Measurements from ENCODE around the gene XRCC4. TPM values are rescaled to one million over a fixed set of nuclear protein-coding genes. Genes with fewer than 3 reads are reported as not detected.

The XRCC4 gene
- total RNA-seq, 4 donors from 2014 or later = 1.8 to 3.5 (median 2.6) TPM

- no peaks in the 10 kb centered on the region for H3K36me3 ChIP-seq
- ATAC-seq (no peak), DNase-seq (no peak)
- H3K9me3 ChIP-seq = no peaks in the 10 kb centered on the region
- no peak overlapping the region for H3K4me3 ChIP-seq
- intact Hi-C loops (cut with DNase I; ENCODE audit: low total_unique reads) = no loop called here
- H3K27me3 ChIP-seq = no peaks in the 10 kb centered on the region
- no peak overlapping the region for H3K27ac ChIP-seq
- in situ Hi-C loops (cut with MboI; ENCODE audit: low sequenced_read_pairs in 4 of 4) = no loop called here
- no peak for TF ChIP-seq POLR2A (IDR thresholded peaks at IDR 0.05)
- no peak for TF ChIP-seq CTCF (IDR thresholded peaks at IDR 0.05 in 4 of 5, conservative IDR thresholded peaks at IDR 0.05 in 1 of 5)
- peaks cover 0 to 8% of the 10 kb centered on the region in 2 donors for H3K4me1 ChIP-seq
These were observed 25.1 kb downstream of the XRCC4 start for GRCh38 chr5:83102364-83102980.

- TF ChIP-seq CTCF (IDR thresholded peaks at IDR 0.05 in 4 of 5, conservative IDR thresholded peaks at IDR 0.05 in 1 of 5) (no peak), POLR2A (IDR thresholded peaks at IDR 0.05) (no peak)
- H3K36me3 ChIP-seq = no peaks in the 10 kb centered on the region
- H3K9me3 ChIP-seq = no peaks in the 10 kb centered on the region
- intact Hi-C loops (cut with DNase I; ENCODE audit: low total_unique reads) = no loop called here
- in situ Hi-C loops (cut with MboI; ENCODE audit: low sequenced_read_pairs in 4 of 4) = no loop called here
- no peak overlapping the region for H3K27ac ChIP-seq
- ATAC-seq = no peak
- H3K4me3 ChIP-seq = no peak overlapping the region
- DNase-seq = no peak
- no peaks in the 10 kb centered on the region for H3K27me3 ChIP-seq
- no peaks in the 10 kb centered on the region for H3K4me1 ChIP-seq
These were observed 26.7 kb downstream of the XRCC4 start for GRCh38 chr5:83104021-83104420.

- H3K27ac ChIP-seq = no peak overlapping the region
- intact Hi-C loops (cut with DNase I; ENCODE audit: low total_unique reads) = no loop called here
These were observed 30.5 kb downstream of the XRCC4 start for GRCh38 chr5:83107692-83108420.

GRCh38 chr5:83109380-83109779 is 32.0 kb downstream of the XRCC4 start:
- in situ Hi-C loops (cut with MboI; ENCODE audit: low sequenced_read_pairs in 4 of 4) = no loop called here
- DNase-seq = no peak
- Histone ChIP-seq H3K27me3 (no peaks in the 10 kb centered on the region), H3K4me3 (no peak overlapping the region), H3K9me3 (no peaks in the 10 kb centered on the region), H3K36me3 (no peaks in the 10 kb centered on the region), H3K4me1 (no peaks in the 10 kb centered on the region), H3K27ac (no peak overlapping the region)
- ATAC-seq = no peak
- intact Hi-C loops (cut with DNase I; ENCODE audit: low total_unique reads) = no loop called here
- TF ChIP-seq CTCF (IDR thresholded peaks at IDR 0.05 in 4 of 5, conservative IDR thresholded peaks at IDR 0.05 in 1 of 5) = no peak
- TF ChIP-seq POLR2A (IDR thresholded peaks at IDR 0.05) = no peak

More at GRCh38 chr5:83107692-83108420, 30.5 kb downstream of the XRCC4 start:
- ATAC-seq = no peak
- DNase-seq = no peak
- H3K27me3 ChIP-seq = no peaks in the 10 kb centered on the region
- no peaks in the 10 kb centered on the region for H3K36me3 ChIP-seq
- H3K4me1 ChIP-seq = no peaks in the 10 kb centered on the region
- in situ Hi-C loops (cut with MboI; ENCODE audit: low sequenced_read_pairs in 4 of 4) = no loop called here
- TF ChIP-seq CTCF (IDR thresholded peaks at IDR 0.05 in 4 of 5, conservative IDR thresholded peaks at IDR 0.05 in 1 of 5) = no peak
- no peak for TF ChIP-seq POLR2A (IDR thresholded peaks at IDR 0.05)
- H3K4me3 ChIP-seq = no peak overlapping the region
- no peaks in the 10 kb centered on the region for H3K9me3 ChIP-seq

Measured in gastrocnemius medialis (tissue), 4 donors.